ENCODE measurements around the gene CDK10. TPM values are rescaled to one million over a fixed set of nuclear protein-coding genes. Genes with fewer than 3 reads are reported as not detected.
"Not testable (repeated sequence)": the region's sequence is repeated elsewhere in the genome, so short reads cannot be mapped to it uniquely, and the experiment has no call there.

Gene CDK10
- total RNA-seq, 1 experiment from 2014 or later = 106 TPM

DNA sequence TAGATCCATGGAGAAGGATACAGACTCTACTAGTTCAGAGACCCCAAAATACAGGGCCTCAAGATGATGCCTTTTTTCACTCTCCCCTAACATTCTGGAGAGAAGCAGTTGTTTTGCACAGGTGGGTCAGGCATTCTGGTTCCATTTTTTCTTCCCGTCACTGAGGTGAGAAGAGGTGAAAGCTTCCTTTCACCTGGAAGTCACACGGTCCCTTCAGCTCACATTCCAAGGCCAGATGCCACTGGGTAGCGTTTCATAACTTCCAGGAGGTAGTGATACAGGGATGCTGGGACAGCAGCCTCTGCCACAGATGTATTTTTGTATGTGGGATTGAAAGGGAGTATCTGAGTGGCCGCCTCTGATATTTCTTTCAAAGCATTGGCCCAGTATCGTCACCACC, 1.9 kb downstream of the CDK10 start:
- intact Hi-C loops (cut with micrococcal nuclease; ENCODE audit: unreplicated experiment) = no loop called here
- H3K36me3 Mint-ChIP-seq (ENCODE audit: insufficient read depth, unreplicated experiment) = peaks cover 86% of the 10 kb centered on the region
- BruUV-seq (replicated peaks) = no TSS peak
- no peaks in the 10 kb centered on the region for H3K9me3 Mint-ChIP-seq (ENCODE audit: low read depth, unreplicated experiment)
- H3K4me1 Mint-ChIP-seq (ENCODE audit: low read depth, unreplicated experiment) = peaks cover 10% of the 10 kb centered on the region
- DNase-seq = no peak
- no peak overlapping the region for H3K27ac Mint-ChIP-seq (ENCODE audit: unreplicated experiment)
- no peak for TF ChIP-seq CTCF (IDR thresholded peaks at IDR 0.05; ENCODE audit: unreplicated experiment)
- H3K4me3 Mint-ChIP-seq (ENCODE audit: low read depth, unreplicated experiment) = peak overlapping the region; percentile 82
- CTCF ChIA-PET = no interaction called here
- no peaks in the 10 kb centered on the region for H3K27me3 Mint-ChIP-seq (ENCODE audit: unreplicated experiment)

GRCh38 chr16:89689142-89689541, 2.7 kb downstream of the CDK10 start:
- intact Hi-C loops (cut with micrococcal nuclease; ENCODE audit: unreplicated experiment) = no loop called here
- Mint-ChIP-seq H3K9me3 (ENCODE audit: low read depth, unreplicated experiment) (no peaks in the 10 kb centered on the region), H3K36me3 (ENCODE audit: insufficient read depth, unreplicated experiment) (peaks cover 87% of the 10 kb centered on the region), H3K27me3 (ENCODE audit: unreplicated experiment) (no peaks in the 10 kb centered on the region), H3K4me1 (ENCODE audit: low read depth, unreplicated experiment) (peaks cover 10% of the 10 kb centered on the region), H3K4me3 (ENCODE audit: low read depth, unreplicated experiment) (no peak overlapping the region), H3K27ac (ENCODE audit: unreplicated experiment) (no peak overlapping the region)
- no TSS peak for BruUV-seq (replicated peaks)
- no peak for TF ChIP-seq CTCF (IDR thresholded peaks at IDR 0.05; ENCODE audit: unreplicated experiment)
- no peak for DNase-seq
- CTCF ChIA-PET = interaction anchor here (1.0 kb wide), 1 partner anchor 17 kb away, joined by 4 read pairs; no protein-coding TSS in a partner anchor

- H3K4me3 Mint-ChIP-seq (ENCODE audit: low read depth, unreplicated experiment); H3K27me3 Mint-ChIP-seq (ENCODE audit: unreplicated experiment); intact Hi-C loops (cut with micrococcal nuclease; ENCODE audit: unreplicated experiment); H3K9me3 Mint-ChIP-seq (ENCODE audit: low read depth, unreplicated experiment); H3K4me1 Mint-ChIP-seq (ENCODE audit: low read depth, unreplicated experiment); BruUV-seq (replicated peaks); H3K27ac Mint-ChIP-seq (ENCODE audit: unreplicated experiment); DNase-seq: not testable (repeated sequence)
- peaks cover 84% of the 10 kb centered on the region for H3K36me3 Mint-ChIP-seq (ENCODE audit: insufficient read depth, unreplicated experiment)
- CTCF ChIA-PET = interaction anchor here (1.0 to 1.1 kb wide), 2 partner anchors 9 to 16 kb away, joined by 4 to 6 read pairs; no protein-coding TSS in a partner anchor
Measured at GRCh38 chr16:89689621-89690020, 3.1 kb downstream of the CDK10 start.

DNA sequence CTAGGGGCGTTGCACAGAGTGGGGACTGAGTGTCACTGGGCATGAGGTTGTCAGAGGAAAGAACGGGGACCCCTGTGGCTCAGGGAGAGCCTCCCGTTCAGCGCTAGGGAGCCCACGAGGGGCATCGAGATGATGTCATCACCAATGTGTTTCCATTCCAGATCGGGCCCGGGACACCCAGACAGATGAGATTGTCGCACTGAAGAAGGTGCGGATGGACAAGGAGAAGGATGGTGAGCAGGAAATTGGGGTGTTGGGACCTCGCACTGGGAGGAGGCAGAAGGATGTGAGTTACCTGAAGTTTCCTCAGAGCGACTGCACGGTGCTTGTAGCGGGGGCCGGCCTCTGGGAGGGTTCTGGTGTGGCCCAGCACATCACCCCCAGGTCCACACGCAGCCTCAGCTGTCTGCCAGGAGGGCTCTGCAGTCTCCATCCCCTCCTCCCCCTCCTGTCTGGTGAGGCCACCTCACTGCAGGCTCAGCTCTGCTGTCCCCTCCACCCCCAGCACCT, 4.0 kb downstream of the CDK10 start:
- no peaks in the 10 kb centered on the region for H3K9me3 Mint-ChIP-seq (ENCODE audit: low read depth, unreplicated experiment)
- H3K4me3 Mint-ChIP-seq (ENCODE audit: low read depth, unreplicated experiment) = no peak overlapping the region
- H3K36me3 Mint-ChIP-seq (ENCODE audit: insufficient read depth, unreplicated experiment) = peaks cover 84% of the 10 kb centered on the region
- CTCF ChIA-PET = interaction anchor here (0.5 to 1.1 kb wide), 2 partner anchors 8 to 37 kb away, joined by 6 read pairs; no protein-coding TSS in a partner anchor
- BruUV-seq (replicated peaks) = no TSS peak
- intact Hi-C loops (cut with micrococcal nuclease; ENCODE audit: unreplicated experiment) = no loop called here
- H3K27ac Mint-ChIP-seq (ENCODE audit: unreplicated experiment) = no peak overlapping the region
- TF ChIP-seq CTCF (IDR thresholded peaks at IDR 0.05; ENCODE audit: unreplicated experiment) = no peak
- no peaks in the 10 kb centered on the region for H3K27me3 Mint-ChIP-seq (ENCODE audit: unreplicated experiment)
- H3K4me1 Mint-ChIP-seq (ENCODE audit: low read depth, unreplicated experiment) = peaks cover 10% of the 10 kb centered on the region
- no peak for DNase-seq

GRCh38 chr16:89691231-89691985, 4.9 kb downstream of the CDK10 start:
- no peak for TF ChIP-seq CTCF (IDR thresholded peaks at IDR 0.05; ENCODE audit: unreplicated experiment)
- BruUV-seq (replicated peaks) = no TSS peak
- intact Hi-C loops (cut with micrococcal nuclease; ENCODE audit: unreplicated experiment) = no loop called here
- no peak overlapping the region for H3K4me3 Mint-ChIP-seq (ENCODE audit: low read depth, unreplicated experiment)
- H3K4me1 Mint-ChIP-seq (ENCODE audit: low read depth, unreplicated experiment) = peaks cover 10% of the 10 kb centered on the region
- no peaks in the 10 kb centered on the region for H3K9me3 Mint-ChIP-seq (ENCODE audit: low read depth, unreplicated experiment)
- CTCF ChIA-PET = no interaction called here
- no peak overlapping the region for H3K27ac Mint-ChIP-seq (ENCODE audit: unreplicated experiment)
- H3K36me3 Mint-ChIP-seq (ENCODE audit: insufficient read depth, unreplicated experiment) = peaks cover 84% of the 10 kb centered on the region
- no peak for DNase-seq
- no peaks in the 10 kb centered on the region for H3K27me3 Mint-ChIP-seq (ENCODE audit: unreplicated experiment)

Data from Calu3 (cell line).